ENCODE results near the gene GREM2.

DNA sequence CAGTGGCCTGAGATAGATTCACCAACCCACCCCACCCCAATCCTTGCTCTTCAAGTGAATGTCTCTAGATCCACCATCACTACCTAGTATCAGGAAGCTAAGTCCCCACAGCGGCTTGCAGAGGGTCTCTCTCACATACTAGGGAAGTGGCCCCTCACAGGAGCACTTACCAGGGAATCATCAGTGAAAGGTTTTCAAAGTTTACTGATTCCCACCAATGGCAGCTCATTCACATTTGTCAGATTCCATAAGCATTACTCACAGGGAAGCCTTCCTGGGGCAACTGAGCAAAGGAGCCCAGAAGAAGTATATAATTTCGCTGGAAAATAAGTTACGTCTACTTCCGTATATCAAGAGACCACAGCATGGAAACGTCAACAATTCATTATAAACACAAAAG lies 120.8 kb downstream of the GREM2 start:
- TF ChIP-seq EZH2 (IDR thresholded peaks at IDR 0.05; ENCODE audit: borderline replicate concordance, low read depth, low read length, poor library complexity, severe bottlenecking) = no peak
- TF ChIP-seq, protein P1, sequence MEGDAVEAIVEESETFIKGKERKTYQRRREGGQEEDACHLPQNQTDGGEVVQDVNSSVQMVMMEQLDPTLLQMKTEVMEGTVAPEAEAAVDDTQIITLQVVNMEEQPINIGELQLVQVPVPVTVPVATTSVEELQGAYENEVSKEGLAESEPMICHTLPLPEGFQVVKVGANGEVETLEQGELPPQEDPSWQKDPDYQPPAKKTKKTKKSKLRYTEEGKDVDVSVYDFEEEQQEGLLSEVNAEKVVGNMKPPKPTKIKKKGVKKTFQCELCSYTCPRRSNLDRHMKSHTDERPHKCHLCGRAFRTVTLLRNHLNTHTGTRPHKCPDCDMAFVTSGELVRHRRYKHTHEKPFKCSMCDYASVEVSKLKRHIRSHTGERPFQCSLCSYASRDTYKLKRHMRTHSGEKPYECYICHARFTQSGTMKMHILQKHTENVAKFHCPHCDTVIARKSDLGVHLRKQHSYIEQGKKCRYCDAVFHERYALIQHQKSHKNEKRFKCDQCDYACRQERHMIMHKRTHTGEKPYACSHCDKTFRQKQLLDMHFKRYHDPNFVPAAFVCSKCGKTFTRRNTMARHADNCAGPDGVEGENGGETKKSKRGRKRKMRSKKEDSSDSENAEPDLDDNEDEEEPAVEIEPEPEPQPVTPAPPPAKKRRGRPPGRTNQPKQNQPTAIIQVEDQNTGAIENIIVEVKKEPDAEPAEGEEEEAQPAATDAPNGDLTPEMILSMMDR (conservative IDR thresholded peaks at IDR 0.05; ENCODE audit: low read depth, low read length) = no peak
